Measurements from ENCODE around the gene SLC35A3. TPM values are rescaled to one million over a fixed set of nuclear protein-coding genes. Genes with fewer than 3 reads are reported as not detected.

SLC35A3 gene
- total and polyA plus RNA-seq, 9 of the 15 experiments (the other 6 are each of a cell fraction or from before 2014, with no cell fraction given), result 3.5 to 21.7 (median 13.2) TPM

DNA sequence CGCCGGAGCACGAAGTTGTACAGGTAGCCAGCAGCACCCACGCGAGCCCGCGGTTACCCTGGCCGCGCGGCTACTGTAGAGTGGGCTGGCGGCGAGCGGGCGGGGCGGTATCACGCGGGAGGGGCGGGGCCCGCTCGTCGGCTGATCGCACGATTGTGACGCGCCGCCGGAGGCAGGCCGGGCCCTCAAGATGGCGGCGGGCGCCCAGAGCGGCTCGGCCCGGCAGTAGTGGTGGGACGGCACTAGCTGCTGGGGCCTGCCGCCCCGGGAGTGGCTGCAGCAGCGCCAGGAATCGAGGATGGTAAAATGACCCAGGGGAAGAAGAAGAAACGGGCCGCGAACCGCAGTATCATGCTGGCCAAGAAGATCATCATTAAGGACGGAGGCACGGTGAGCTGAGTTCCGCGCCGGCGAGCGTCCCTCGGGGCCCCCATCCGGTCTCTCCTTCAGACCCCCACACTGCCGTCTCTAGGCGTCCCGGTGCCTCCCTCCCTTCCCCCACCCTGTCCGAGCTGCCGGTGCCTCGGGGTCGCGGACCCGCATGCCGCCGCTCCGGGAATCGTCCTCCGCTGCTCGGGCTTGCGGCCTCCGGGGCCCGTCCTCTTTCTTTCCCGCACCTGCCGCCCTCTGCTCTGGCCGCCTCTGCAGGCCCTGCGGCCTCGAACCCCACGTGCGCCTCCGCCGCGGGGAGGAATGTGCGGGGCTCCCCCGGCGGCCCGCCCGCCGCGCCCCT is 68.3 kb downstream of the SLC35A3 start (continued):
- TF ChIP-seq CHD4 (IDR thresholded peaks at IDR 0.05; ENCODE audit: insufficient read depth, insufficient replicate concordance, low read depth, low read length, poor library complexity, severe bottlenecking) (no peak), ZNF124 (CRISPR knock-in tag; IDR thresholded peaks at IDR 0.05) (no peak), RBFOX2 (IDR thresholded peaks at IDR 0.05; ENCODE audit: low read depth, low read length) (peak; percentile 95), POLR2A (conservative IDR thresholded peaks at IDR 0.05) (peak; percentile 95), ZNF12 (CRISPR knock-in tag; IDR thresholded peaks at IDR 0.05) (no peak), ZNF75A (CRISPR knock-in tag; IDR thresholded peaks at IDR 0.05) (no peak), NCOR1 (IDR thresholded peaks at IDR 0.05) (0 out of 2 replicates have a peak, but pooled peaks have one; percentile 33), KDM1A (IDR thresholded peaks at IDR 0.05) (no peak), TARDBP (IDR thresholded peaks at IDR 0.05) (peak; percentile 82), RUNX1 (IDR thresholded peaks at IDR 0.05; ENCODE audit: low read depth) (no peak), CREM (IDR thresholded peaks at IDR 0.05; ENCODE audit: low read depth) (peak; percentile 95), NRF1 (conservative IDR thresholded peaks at IDR 0.05 in 1 of 2, IDR thresholded peaks at IDR 0.05 in 1 of 2) (peak; percentile 36 to 42; a peak in 2 of 4 replicates), ETV1 (tag; conservative IDR thresholded peaks at IDR 0.05; ENCODE audit: low read depth) (0 out of 2 replicates have a peak, but pooled peaks have one; percentile 23), JUN (IDR thresholded peaks at IDR 0.05; ENCODE audit: borderline replicate concordance, low read depth, low read length) (no peak), JUN (CRISPR knock-in tag; IDR thresholded peaks at IDR 0.05; ENCODE audit: borderline replicate concordance) (peak; percentile 68; the same call in 1 of the 2 replicates), ZNF695 (CRISPR knock-in tag; IDR thresholded peaks at IDR 0.05) (no peak), ILF3 (IDR thresholded peaks at IDR 0.05; ENCODE audit: borderline replicate concordance) (no peak), BCL6 (CRISPR knock-in tag; IDR thresholded peaks at IDR 0.05) (no peak), ESRRA (IDR thresholded peaks at IDR 0.05; ENCODE audit: borderline replicate concordance, low read depth) (no peak; the same call in 1 of the 2 replicates), MCM7 (IDR thresholded peaks at IDR 0.05) (no peak), SMARCC2 (IDR thresholded peaks at IDR 0.05; ENCODE audit: low read depth) (no peak)
- TF ChIP-seq, protein P1, sequence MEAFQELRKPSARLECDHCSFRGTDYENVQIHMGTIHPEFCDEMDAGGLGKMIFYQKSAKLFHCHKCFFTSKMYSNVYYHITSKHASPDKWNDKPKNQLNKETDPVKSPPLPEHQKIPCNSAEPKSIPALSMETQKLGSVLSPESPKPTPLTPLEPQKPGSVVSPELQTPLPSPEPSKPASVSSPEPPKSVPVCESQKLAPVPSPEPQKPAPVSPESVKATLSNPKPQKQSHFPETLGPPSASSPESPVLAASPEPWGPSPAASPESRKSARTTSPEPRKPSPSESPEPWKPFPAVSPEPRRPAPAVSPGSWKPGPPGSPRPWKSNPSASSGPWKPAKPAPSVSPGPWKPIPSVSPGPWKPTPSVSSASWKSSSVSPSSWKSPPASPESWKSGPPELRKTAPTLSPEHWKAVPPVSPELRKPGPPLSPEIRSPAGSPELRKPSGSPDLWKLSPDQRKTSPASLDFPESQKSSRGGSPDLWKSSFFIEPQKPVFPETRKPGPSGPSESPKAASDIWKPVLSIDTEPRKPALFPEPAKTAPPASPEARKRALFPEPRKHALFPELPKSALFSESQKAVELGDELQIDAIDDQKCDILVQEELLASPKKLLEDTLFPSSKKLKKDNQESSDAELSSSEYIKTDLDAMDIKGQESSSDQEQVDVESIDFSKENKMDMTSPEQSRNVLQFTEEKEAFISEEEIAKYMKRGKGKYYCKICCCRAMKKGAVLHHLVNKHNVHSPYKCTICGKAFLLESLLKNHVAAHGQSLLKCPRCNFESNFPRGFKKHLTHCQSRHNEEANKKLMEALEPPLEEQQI (IDR thresholded peaks at IDR 0.05), result no peak
